Left colon (tissue), 2 donors: ENCODE data around the gene CXCL17. TPM values are rescaled to one million over a fixed set of nuclear protein-coding genes. Genes with fewer than 3 reads are reported as not detected.
A peak's percentile ranks its signal among the peaks of the same experiment; 100 is the strongest.
"Not testable (repeated sequence)": the region's sequence is repeated elsewhere in the genome, so short reads cannot be mapped to it uniquely, and the experiment has no call there.

Source experiments
- ATAC-seq: fragments of 200-7000 bp; cut with Tn5 transposase; one replicate; pipeline ENCODE4 v1.9.1; 2020; ENCODE audit warnings: mild to moderate bottlenecking, moderate library complexity
- DNase-seq, 2 donors: peaks; one replicate each; pipeline ENCODE4 v3.0.0-alpha.2; 2020
- intact Hi-C, 2 donors: fragments of 100-400 bp; cut with DNase I in 1 of 2; cut with micrococcal nuclease in 1 of 2; formaldehyde crosslinking; loops; one replicate each; pipeline versions ENCODE4 v1.11.2 to v1.14.0; 2022; cut with DNase I, micrococcal nuclease
- long read RNA-seq: library from polyadenylated mRNA; unstranded; transcript quantifications from one replicate; pipeline ENCODE4 v2.0.0, GENCODE V29; 2021
- total RNA-seq, 2 donors: library from RNA; stranded (reverse); fragmentation: NEBNext Ultra II Directional; extraction: Animal tissue kit (Norgen Biotek cat#: 25700); gene quantifications; one replicate each; pipeline ENCODE4 v1.2.1, GENCODE V29; 2021
- donor health status: DM: no; HTN: no; CAD: no.
- donor health status: DM: yes; HTN: yes; CAD: no.

The CXCL17 gene, protein sequence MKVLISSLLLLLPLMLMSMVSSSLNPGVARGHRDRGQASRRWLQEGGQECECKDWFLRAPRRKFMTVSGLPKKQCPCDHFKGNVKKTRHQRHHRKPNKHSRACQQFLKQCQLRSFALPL
- total RNA-seq: not detected
- long read RNA-seq: 0 reads

DNA sequence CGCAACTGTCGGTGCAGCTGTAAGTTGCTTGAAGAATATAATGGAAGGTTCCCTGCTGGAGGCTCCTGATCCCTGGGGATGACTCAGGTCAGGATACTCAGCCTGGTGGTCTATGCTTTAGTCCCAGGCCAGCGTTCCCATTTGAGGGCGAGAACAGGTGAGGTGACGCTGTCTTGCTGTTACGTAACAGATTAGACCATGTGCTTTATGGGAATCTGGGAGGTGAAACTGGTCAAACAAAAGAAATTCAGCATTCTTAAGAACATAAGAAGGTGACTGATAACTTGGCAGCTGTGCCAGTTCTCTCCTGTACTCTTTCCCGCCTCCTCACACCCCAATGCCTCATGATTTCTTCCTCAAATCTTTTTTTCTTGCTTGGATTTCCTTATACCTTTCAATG lies at the start of gene CXCL17:
Gene CXCL17 (minus strand): TSS at position 114 of the 400 bp plus-strand sequence. CDS start 114 bp downstream, outside the sequence.
- ATAC-seq (no peak), DNase-seq (no peak)
- intact Hi-C loops: no loop called here

DNA sequence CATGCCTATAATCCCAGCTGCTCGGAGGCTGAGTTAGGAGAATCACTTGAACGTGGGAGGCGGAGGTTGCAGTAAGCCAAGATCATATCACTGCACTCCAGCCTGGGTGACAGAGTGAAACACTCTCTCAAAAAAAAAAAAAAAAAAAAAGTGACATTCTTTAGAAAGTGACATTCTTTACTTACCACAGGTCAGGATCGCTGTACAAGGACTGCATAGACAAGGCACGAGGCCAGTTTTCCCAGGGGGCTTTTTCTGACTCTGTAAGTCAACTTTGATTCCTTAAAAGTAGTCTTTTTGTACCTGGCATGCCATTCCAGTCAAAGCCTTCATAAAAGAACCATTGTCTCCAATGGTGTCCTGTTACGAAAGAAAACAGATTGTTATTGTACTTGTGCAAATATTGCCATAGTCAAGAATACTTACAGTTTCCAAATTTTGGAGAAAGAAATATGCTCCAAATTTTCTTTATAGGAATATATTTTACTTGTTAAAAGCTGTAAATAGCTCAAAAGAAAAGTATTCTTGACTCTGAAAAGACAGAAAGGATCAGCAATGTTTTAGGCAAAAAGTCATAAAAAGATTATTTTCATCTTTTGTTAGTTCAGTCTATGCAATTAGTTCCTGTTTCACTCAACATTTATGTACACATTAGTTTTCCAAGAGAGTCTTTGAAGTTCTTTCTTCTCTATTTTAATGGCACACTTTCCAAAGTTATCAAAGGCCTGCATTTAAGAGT lies 46.2 kb upstream of the CXCL17 start:
- intact Hi-C loops: no loop called here
- DNase-seq: no peak
- peak; percentile 37 for ATAC-seq

DNA sequence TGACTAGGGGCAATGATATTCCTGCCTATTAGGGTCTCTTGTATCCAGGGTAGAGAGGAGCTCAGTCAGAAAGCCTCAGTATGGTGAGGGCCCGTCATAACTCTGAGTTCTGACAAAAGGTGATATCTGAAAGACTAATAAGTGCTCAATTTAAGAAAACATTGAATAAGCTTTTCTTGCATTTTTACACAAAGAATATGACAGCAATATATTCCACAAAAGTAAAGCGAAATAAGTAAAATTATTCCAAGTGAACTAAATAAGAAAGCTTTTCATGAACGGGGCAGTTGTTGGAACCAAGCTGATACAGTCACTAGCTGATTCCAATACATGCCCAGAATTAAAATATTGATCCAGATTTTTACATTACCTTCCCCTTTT lies 45.0 kb upstream of the CXCL17 start:
- intact Hi-C loops: no loop called here

DNA sequence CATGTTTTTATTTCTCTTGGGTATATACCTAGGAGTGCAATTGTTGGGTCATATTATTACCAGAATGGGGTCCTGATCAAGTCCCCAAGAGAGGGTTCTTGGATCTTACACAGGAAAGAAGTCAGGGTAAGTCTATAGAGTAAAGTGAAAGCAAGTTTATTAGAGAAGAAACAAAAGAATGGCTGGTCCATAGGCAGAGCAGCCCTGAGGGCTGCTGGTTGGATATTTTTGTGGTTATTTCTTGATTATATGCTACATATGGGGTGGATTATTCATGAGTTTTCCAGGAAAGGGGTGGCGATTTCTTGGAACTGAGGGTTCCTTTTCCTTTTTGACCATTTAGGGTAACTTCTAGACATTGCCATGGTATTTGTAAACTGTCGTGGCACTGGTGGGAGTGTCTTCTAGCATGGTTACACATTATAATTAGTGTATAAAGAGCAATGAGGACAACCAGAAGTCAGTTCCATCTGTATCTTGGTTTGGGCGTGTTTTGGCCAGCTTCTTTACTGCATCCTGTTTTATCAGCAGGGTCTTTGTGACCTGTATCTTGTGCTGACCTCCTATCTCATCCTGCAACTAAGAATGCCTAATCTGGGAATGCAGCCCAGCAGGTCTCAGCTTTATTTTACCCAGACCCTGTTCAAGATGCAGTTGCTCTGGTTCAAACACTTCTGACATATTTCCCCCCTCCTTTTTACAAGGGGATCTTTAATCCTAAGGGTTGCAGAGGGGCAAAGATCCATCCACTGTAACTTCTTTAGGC lies 44.5 kb upstream of the CXCL17 start:
- no peak for ATAC-seq
- DNase-seq: no peak
- intact Hi-C loops: no loop called here

More for the DNA sequence above, 45.0 kb upstream of the CXCL17 start:
- DNase-seq (no peak), ATAC-seq (no peak)

DNA sequence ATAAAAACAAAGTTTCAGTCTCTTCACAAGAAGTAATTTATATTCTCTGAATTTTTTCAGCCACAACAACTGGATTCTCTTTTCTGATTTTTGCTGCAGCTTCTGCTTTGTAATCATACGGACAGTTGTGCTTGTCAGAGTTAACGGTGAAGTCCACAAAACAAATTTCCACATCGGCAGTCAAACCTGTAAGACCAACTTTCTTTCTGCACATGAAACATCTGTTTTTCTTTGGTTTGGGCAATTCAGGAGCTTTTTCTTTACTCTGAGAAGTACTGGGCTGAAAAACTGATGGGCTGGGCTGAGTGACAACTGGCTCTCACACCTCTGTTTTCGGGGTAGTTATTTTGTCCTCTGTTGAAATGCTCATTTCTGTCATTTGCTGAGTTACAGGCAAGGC lies 42.3 kb upstream of the CXCL17 start:
- intact Hi-C loops, ATAC-seq, DNase-seq: not testable (repeated sequence)

DNA sequence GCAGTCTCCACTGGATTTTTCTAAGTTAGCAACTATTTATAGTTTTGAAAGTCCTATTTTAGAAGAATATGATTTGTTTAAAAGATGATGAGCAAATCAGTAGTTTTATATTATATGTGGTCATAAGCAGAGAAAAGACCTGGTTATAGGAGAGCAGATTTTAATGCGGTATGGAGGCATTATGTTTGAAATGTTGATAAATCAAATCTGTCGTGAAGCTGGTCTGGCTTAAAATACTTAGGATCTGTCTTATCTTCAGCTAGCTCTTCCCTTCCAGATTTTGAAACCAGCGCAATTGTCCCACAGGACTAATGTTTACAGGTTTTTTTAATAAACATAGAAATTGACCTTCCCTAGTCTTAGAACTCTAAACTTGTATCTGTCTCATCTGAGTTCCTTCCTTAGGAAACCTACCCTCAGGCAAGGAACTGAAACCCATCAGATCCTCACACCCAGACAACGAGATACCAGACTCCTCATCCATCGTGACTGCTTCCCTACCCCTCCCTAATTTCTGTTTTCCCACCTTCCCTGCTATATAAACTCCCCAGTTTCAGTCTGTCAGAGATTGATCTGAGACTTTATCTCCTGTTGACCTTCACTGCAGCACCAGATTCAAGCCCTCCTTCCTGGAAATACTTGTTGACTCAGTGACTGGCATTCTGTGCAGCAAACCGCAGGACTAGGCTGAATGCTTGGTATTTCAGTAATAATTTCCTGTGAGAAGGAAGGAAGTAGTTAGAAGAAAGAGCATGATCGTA lies 37.8 kb upstream of the CXCL17 start:
- intact Hi-C loops: no loop called here
- ATAC-seq (no peak), DNase-seq (no peak)

DNA sequence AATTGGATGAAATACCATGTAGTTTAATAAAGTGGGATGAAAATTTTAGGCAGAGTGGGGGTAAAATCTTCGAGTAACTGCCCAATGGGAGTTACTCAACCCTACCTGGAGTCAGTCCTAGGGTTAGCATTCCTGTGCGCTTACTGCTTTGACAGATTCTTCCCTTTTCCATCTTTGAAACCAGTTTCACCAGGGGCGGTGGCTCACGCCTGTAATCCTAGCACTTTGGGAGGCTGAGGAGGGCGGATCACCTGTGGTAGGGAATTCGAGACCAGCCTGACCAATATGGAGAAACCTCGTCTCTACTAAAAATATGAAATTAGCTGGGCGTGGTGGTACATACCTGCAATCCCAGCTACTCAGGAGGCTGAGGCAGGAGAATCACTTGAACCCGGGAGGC lies 37.0 kb upstream of the CXCL17 start:
- no peak for DNase-seq
- no peak for ATAC-seq
- intact Hi-C loops: no loop called here

DNA sequence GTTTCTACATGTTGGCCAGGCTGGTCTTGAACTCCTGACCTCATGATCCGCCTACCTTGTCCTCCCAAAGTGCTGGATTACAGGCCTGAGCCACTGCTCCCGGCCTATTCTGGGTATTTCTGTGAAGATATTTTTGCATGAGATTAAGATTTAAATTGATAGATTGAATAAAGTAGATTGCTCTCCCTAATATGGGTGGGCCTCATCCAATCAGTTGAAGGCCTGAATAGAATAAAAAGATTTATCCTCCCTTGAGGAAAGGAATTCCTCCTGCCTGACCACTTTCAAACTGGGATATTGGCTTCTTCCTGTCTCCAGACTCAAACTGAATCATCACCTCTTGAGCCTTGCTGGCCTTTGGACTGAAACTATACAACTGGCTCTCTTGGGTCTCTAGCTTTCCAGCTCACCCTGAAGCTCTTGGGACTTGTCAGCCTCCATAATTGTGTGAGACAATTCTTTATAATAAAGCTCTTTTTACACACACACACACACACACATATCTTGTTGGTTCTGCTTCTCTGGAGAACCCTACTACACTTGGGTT lies 36.1 kb upstream of the CXCL17 start:
- peak; percentile 72 for ATAC-seq
- intact Hi-C loops: no loop called here
- DNase-seq: no peak

DNA sequence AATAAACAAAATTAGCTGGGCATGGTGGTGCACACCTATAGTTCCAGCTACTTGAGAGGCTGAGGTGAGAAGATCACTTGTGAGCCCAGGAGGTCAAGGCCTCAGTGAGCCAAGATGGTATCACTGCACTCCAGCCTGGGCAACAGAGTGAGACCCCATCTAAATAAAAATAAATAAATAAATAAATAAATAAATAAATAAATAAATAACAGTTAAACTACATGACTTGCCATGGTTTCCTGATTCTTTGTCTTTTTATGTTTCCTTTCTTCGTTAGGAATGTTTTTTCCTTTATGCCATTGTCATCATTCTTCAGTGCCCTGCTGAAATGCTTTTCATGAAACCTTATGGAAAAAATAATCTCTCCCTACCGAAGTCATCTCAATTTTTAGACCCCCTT lies 35.2 kb upstream of the CXCL17 start:
- no peak for DNase-seq
- no peak for ATAC-seq
- intact Hi-C loops: no loop called here

DNA sequence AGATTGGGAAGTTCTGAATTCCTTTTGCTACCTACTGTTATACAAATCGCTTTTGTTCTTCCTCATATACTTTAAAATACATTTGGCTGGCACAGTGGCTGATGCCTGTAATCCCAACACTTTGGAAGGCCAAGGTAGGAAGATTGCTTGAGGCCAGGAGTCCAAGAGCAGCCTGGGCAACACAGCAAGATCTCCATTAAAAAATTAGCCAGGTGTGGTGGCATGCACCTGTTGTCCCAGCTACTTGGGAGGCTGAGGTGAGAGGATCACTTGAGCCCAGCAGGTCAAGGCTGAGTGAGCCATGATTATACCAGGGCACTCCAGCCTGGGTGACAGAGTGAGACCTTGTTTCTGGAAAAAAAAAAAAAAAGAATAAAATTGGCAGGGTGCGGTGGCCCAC lies 34.4 kb upstream of the CXCL17 start:
- intact Hi-C loops: no loop called here
- ATAC-seq (no peak), DNase-seq (no peak)

DNA sequence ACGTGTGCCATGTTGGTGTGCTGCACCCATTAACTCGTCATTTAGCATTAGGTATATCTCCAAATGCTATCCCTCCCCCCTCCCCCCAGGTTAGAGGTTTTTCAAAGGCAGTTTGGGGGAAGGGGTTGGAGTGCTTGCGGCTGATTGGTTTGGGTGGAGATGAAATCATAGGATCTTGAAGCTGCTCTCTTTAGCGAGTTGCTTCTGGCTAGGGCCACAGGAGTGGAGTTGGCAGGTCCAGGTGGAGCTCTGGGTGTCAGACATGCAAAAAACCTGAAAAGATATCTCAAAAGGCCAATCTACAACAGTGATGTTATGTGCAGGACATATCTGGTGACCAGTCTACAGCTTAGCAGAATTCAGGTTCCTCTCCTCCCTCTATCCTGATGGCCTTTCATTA lies 32.6 kb upstream of the CXCL17 start:
- ATAC-seq: no peak
- DNase-seq: no peak
- intact Hi-C loops: no loop called here

DNA sequence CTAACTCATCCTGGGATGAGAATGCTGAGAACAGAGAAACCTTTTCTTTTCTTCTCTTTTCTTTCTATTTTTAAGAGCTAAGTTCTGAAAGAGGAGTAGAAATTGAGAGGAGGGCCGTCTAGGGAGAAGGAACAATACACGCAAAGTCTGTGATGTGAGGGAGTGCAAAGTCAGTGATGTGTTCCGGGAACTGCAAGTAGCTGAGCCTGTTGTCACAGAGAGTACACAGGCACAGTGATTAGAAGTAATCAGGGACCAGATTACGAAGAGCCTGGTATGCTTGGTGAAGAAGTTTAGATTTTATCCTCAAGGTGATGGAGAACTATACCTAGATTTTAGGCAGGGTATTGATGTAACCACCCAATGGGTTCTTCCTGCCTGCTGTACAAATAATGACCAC lies 32.0 kb upstream of the CXCL17 start:
- ATAC-seq: no peak
- intact Hi-C loops: no loop called here
- no peak for DNase-seq

DNA sequence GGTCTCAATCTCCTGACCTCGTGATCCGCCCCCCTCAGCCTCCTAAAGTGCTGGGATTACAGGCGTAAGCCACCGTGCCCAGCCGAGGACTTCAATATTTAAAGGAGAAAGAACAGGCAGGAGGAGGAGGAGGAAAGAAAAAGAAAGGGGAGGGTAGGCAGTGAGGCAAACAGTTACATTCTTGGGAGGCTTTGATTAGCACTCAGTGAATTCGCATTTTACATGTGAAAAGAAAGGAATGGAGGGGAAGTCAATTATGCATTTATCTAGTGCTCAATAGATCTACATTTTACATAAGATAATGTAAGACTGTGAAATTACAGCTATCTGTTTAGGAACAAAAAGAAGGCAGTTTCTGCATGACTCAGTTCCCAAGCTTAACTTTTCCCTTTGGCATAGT lies 30.9 kb upstream of the CXCL17 start:
- intact Hi-C loops: no loop called here
- ATAC-seq: no peak
- no peak for DNase-seq

DNA sequence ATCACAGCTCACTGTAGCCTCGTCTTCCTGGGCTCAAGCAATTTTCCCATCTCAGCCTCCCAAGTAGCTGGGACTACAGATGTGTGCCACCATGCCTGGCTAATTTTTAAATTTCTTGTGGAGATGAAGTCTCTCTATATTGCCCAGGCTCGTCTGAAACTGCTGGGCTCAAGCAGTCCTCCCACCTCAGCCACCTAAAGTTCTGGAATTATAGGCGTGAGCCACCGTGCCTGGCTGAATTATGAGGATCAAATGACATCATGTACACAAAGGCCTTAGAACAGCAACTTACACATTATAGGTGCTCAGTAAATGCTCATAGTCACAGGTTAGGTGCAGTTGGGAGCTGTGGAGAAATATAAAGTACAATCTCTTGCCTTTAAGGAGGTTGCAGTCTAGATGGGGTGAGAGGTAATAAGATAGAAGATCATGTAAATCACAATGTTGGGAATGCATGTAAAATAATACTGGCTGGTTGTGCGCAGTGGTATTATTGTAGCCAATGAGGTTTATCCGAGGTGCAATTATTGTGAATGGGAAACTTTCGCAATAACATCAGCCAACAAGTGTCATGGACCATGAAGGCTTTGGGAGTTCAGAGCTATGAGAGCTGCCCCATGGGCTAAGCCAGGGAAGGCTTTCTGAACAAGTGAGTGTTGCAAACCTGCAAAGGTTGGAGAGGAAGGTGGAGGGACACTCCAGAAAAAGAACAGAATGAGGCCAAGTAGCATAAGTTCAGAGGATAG lies 29.8 kb upstream of the CXCL17 start:
- intact Hi-C loops: no loop called here
- DNase-seq (no peak), ATAC-seq (no peak)

DNA sequence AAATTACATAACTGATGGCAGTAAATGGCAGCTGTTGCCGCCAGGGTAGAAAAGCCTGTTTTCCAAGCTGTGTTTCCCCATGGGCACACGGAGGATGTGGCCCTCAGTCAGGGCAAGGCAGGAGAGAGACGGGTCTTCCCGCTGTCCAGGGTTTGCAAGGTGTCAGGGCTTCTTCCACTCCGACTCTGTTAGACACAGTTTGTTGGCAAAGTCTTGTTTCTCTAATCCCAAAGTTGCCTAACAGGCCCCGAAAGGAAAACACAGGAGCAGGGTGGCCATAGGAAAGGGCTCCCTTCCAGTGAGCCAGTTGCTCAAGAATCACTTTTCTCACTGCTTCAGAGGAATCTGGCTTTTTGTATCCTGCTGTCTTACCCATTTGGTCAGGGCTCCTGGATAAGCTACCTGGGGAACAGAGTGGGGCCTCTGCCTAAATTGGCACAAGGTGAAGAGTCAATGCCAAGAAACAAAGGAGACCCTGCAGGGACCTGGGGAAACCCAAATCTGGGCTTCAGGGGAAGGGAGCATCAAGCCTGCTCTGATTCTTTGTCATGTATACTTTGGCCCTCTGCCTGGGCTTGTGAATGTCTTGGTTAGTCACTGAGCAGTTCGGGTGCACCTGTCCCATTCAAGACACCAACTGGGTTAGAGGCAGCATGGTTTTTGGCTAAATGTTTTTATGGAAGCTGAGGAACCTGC lies 29.0 kb upstream of the CXCL17 start:
- DNase-seq (peak; percentile 20 to 56), ATAC-seq (peak; percentile 12)
- intact Hi-C loops: no loop called here

DNA sequence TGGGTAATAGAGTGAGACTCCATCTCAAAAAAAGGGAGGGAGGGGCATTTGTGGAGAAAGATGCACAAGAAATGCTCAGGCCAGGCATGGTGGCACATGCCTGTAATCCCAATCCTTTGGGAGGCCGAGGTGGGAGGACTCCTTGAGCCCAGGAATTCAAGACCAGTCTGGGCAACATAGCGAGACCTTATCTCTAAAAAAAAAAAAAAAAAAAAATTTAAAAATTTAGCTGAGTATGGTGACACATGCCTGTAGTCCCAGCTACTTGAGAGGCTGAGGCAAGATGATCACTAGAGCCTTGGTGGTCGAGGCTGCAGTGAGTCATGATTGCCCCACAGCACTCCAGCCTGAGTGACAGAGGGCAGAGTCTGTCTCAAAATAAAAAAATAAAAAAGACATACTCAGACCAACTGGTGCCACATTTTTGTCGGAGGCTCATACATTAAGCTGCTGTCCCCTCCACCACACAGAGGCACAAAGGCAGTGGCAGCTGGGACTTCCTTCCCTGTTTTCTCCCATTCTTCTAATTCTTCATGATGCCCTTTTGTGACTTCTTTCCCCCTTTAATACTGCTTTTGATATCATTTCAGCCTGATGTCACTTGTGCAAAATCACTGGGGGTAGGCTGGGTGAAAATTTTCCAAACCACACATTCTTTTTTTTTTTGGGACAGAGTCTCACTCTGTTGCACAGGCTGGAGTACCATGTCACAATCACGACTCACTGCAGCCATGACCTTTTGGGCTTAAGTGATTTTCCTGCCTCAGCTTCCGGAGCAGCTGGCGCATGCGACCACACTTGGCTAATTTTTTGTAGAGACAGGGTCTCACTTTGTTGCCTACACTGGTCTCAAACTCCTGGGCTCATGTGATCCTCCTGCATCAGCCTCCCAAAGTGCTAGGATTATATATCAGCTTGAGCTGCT lies 26.8 kb upstream of the CXCL17 start:
- no peak for DNase-seq
- intact Hi-C loops: no loop called here
- no peak for ATAC-seq

DNA sequence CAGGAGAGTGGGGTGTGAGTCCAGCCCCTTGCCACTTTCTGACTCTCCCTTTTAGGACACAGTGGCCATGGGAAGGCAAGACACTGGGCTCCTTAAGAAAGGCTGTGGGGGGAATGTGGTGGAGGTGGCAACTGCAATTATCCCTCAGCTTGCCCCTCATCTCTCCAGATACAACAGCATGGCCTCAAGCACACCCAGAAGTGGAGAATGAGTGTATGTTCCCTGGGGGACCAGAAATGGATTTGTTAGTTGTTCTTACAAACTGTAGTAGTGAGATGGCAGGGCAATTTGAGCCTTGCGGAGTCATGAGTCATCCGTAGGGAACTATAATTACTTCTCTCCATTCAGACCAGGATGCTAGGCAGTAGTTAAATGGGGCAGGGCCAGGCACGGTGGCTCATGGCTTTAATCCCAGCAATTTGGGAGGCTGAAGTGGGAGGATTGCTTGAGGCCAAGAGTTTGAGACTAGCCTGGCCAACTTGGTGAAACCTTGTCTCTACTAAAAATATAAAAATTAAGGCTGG lies 25.6 kb upstream of the CXCL17 start:
- ATAC-seq (peak; percentile 84), DNase-seq (peak; percentile 44 to 69)
- intact Hi-C loops: no loop called here
